SK-N-MC (cell line): ENCODE results near the gene ZNF184.

Experiments used
- DNase-seq: peaks from one replicate; pipeline ENCODE4 v3.0.0-alpha.2; 2011; ENCODE audit warnings: low read depth, low spot score
- H3K27ac ChIP-seq: fragments of 200-600 bp; sonication (generic); 2 replicates; pipeline ENCODE4 v1.5.1; 2016; ENCODE audit warnings: mixed run types
- H3K36me3 ChIP-seq: fragments of 200-600 bp; sonication (generic); 2 replicates; pipeline ENCODE4 v1.6.1; 2017; ENCODE audit warnings: antibody characterized with exemption, low read length, mixed read lengths; ENCODE audit not compliant: insufficient read depth
- H3K4me3 ChIP-seq: fragments of 200-600 bp; sonication (generic); 2 replicates; pipeline ENCODE4 v1.5.1; 2016
- H3K9ac ChIP-seq: fragments of 200-600 bp; sonication (generic); 2 replicates; pipeline ENCODE4 v1.8.0; 2017; ENCODE audit warnings: mixed run types, mixed read lengths; ENCODE audit not compliant: insufficient read length
- H3K9me3 ChIP-seq: fragments of 200-600 bp; sonication (generic); 2 replicates; pipeline ENCODE4 v1.6.1; 2017; ENCODE audit warnings: low read depth, mild to moderate bottlenecking, antibody characterized with exemption, low read length, moderate library complexity, mixed read lengths
- EZH2 ChIP-seq: fragments of 200-600 bp; sonication (generic); IDR thresholded peaks from one replicate; pipeline ENCODE4 v1.6.1; 2017; ENCODE audit warnings: antibody characterized with exemption
- FOXP2 ChIP-seq: optimal IDR thresholded peaks from 2 replicates; pipeline ENCODE3; 2011; ENCODE audit warnings: mild to moderate bottlenecking, moderate library complexity; ENCODE audit not compliant: insufficient read depth; ENCODE audit errors: extremely low read length, control extremely low read depth
- POLR2AphosphoS5 ChIP-seq: IDR thresholded peaks from 2 replicates; pipeline ENCODE4 v1.6.1; 2012; ENCODE audit warnings: mild to moderate bottlenecking, low read depth, low read length, borderline replicate concordance

The ZNF184 gene

GRCh38 chr6:27476090-27476489 is 3.2 kb upstream of the ZNF184 start:
- Histone ChIP-seq H3K36me3 (peaks cover 6% of the 10 kb centered on the region), H3K4me3 (no peak overlapping the region), H3K9ac (no peak overlapping the region), H3K27ac (no peak overlapping the region), H3K9me3 (0 out of 2 replicates have a peak, but pooled peaks cover 2% of the 10 kb centered on the region)
- TF ChIP-seq POLR2AphosphoS5 (no peak), FOXP2 (no peak), EZH2 (no peak)
- DNase-seq: no peak

DNA sequence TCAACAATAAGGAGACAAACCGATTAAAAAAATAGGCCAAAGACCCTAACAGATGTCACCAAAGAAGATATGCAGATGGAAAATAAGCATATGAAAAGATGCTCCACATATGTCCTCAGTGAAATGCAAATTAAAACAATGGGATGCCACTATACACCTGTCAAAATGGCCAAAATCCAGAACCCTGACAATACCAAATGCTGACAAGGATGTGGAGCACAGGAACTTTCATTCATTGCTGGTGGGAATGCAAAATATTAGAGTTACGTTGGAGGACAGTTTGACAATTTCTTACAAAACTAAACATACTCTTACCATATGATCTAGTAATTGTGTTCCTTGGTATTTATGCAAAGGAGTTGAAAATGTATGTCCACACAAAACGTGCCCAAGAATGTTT is 1.8 kb upstream of the ZNF184 start:
- H3K4me3 ChIP-seq: no peak overlapping the region
- TF ChIP-seq POLR2AphosphoS5 (no peak), FOXP2 (no peak), EZH2 (no peak)
- DNase-seq: no peak

GRCh38 chr6:27474172-27474465 is 1.2 kb upstream of the ZNF184 start:
- H3K9ac ChIP-seq: no peak overlapping the region
- no peak for TF ChIP-seq POLR2AphosphoS5
- TF ChIP-seq EZH2: no peak
- peaks cover 26% of the 10 kb centered on the region for H3K36me3 ChIP-seq
- no peak overlapping the region for H3K4me3 ChIP-seq
- no peak for DNase-seq
- H3K27ac ChIP-seq: no peak overlapping the region
- H3K9me3 ChIP-seq: peaks cover 16% of the 10 kb centered on the region; the same call in 1 of the 2 replicates

More for the DNA sequence above, 1.8 kb upstream of the ZNF184 start:
- Histone ChIP-seq H3K27ac (no peak overlapping the region), H3K9ac (no peak overlapping the region), H3K9me3 (peaks cover 12% of the 10 kb centered on the region; the same call in 1 of the 2 replicates), H3K36me3 (peaks cover 20% of the 10 kb centered on the region)

GRCh38 chr6:27472182-27472616 is 706 bp downstream of the ZNF184 start:
- no peak for DNase-seq

GRCh38 chr6:27471365-27472115 is 1.4 kb downstream of the ZNF184 start:
- H3K9ac ChIP-seq: peak overlapping the region; percentile 83
- H3K4me3 ChIP-seq: peak overlapping the region; percentile 97

More at GRCh38 chr6:27472182-27472616, 706 bp downstream of the ZNF184 start:
- Histone ChIP-seq H3K4me3 (peak overlapping the region; percentile 97), H3K9me3 (peaks cover 24% of the 10 kb centered on the region; the same call in 1 of the 2 replicates), H3K36me3 (peaks cover 45% of the 10 kb centered on the region), H3K27ac (peak overlapping the region; percentile 59), H3K9ac (peak overlapping the region; percentile 83)
- TF ChIP-seq FOXP2 (no peak), EZH2 (no peak), POLR2AphosphoS5 (no peak)

GRCh38 chr6:27470023-27470422 is 2.9 kb downstream of the ZNF184 start:
- H3K4me3 ChIP-seq: 0 out of 2 replicates have a peak overlapping the region, but pooled peaks have one; percentile 13
- TF ChIP-seq EZH2 (no peak), POLR2AphosphoS5 (no peak), FOXP2 (no peak)
- DNase-seq: no peak

More at GRCh38 chr6:27471365-27472115, 1.4 kb downstream of the ZNF184 start:
- TF ChIP-seq POLR2AphosphoS5: no peak
- no peak for TF ChIP-seq EZH2
- no peak for TF ChIP-seq FOXP2
- Histone ChIP-seq H3K9me3 (peaks cover 31% of the 10 kb centered on the region; the same call in 1 of the 2 replicates), H3K27ac (no peak overlapping the region; the same call in 1 of the 2 replicates), H3K36me3 (peaks cover 52% of the 10 kb centered on the region)
- no peak for DNase-seq

GRCh38 chr6:27468334-27468733 is 4.6 kb downstream of the ZNF184 start:
- Histone ChIP-seq H3K36me3 (peaks cover 82% of the 10 kb centered on the region), H3K9ac (no peak overlapping the region), H3K9me3 (peaks cover 38% of the 10 kb centered on the region; the same call in 1 of the 2 replicates), H3K4me3 (no peak overlapping the region), H3K27ac (no peak overlapping the region)
- DNase-seq: no peak
- no peak for TF ChIP-seq POLR2AphosphoS5
- no peak for TF ChIP-seq EZH2
- TF ChIP-seq FOXP2: no peak

More at GRCh38 chr6:27470023-27470422, 2.9 kb downstream of the ZNF184 start:
- Histone ChIP-seq H3K27ac (no peak overlapping the region), H3K36me3 (peaks cover 67% of the 10 kb centered on the region), H3K9me3 (peaks cover 38% of the 10 kb centered on the region; the same call in 1 of the 2 replicates), H3K9ac (no peak overlapping the region)

- peaks cover 79% of the 10 kb centered on the region for H3K9me3 ChIP-seq
- H3K4me3 ChIP-seq: no peak overlapping the region
- no peak overlapping the region for H3K9ac ChIP-seq
- no peak overlapping the region for H3K27ac ChIP-seq
- no peak for DNase-seq
- TF ChIP-seq FOXP2: no peak
- no peak for TF ChIP-seq EZH2
- no peak for TF ChIP-seq POLR2AphosphoS5
- peaks cover 94% of the 10 kb centered on the region for H3K36me3 ChIP-seq
Observed at GRCh38 chr6:27452496-27452897, 20.4 kb downstream of the ZNF184 start.
